SU-DHL-6 (cell line): ENCODE measurements around the gene CCDC152.

Source experiments
- H2AFZ ChIP-seq: fragments of 200-600 bp; sonication (generic); 2 replicates; pipeline ENCODE4 v1.6.1; 2014; ENCODE audit warnings: low read depth, mild to moderate bottlenecking, moderate library complexity, mixed read lengths, antibody characterized with exemption, low read length; ENCODE audit not compliant: severe bottlenecking
- H3F3A ChIP-seq: fragments of 200-600 bp; shearing (Covaris generic); 2 replicates; pipeline ENCODE4 v1.6.0; 2016; ENCODE audit warnings: antibody characterized with exemption, mild to moderate bottlenecking; ENCODE audit not compliant: insufficient read depth
- H3K27ac ChIP-seq: fragments of 200-600 bp; sonication (generic); 2 replicates; pipeline ENCODE4 v1.5.1; 2016; ENCODE audit warnings: low read depth, mild to moderate bottlenecking, low read length, moderate library complexity, mixed read lengths
- H3K27me3 ChIP-seq: fragments of 200-600 bp; sonication (generic), shearing (Covaris generic); 2 replicates; pipeline ENCODE4 v1.6.0; 2014; ENCODE audit warnings: mild to moderate bottlenecking, low read length
- H3K36me3 ChIP-seq: fragments of 200-600 bp; sonication (generic); 2 replicates; pipeline ENCODE4 v1.6.1; 2014; ENCODE audit warnings: mild to moderate bottlenecking, low read length, mixed read lengths
- H3K4me2 ChIP-seq: fragments of 300-600, 200-600 bp; shearing (Covaris generic), sonication (generic); 2 replicates; pipeline ENCODE4 v1.6.0; 2014; ENCODE audit warnings: low read length, low read depth, mild to moderate bottlenecking; ENCODE audit not compliant: poor library complexity, severe bottlenecking
- H3K4me3 ChIP-seq: fragments of 200-600 bp; sonication (generic); 2 replicates; pipeline ENCODE4 v1.5.1; 2014; ENCODE audit warnings: antibody characterized with exemption, low read length, mild to moderate bottlenecking, mixed read lengths; ENCODE audit not compliant: insufficient read depth, poor library complexity, severe bottlenecking
- H3K79me2 ChIP-seq: fragments of 200-600 bp; sonication (generic); 2 replicates; pipeline ENCODE4 v1.6.1; 2014; ENCODE audit warnings: mild to moderate bottlenecking, low read length, moderate library complexity; ENCODE audit not compliant: insufficient read depth
- H3K9ac ChIP-seq: fragments of 200-600 bp; sonication (generic); 2 replicates; pipeline ENCODE4 v1.7.0; 2014; ENCODE audit warnings: mild to moderate bottlenecking, low read length
- H3K9me2 ChIP-seq: fragments of 200-600 bp; sonication (generic); replicated peaks from 2 replicates; pipeline ENCODE4 v1.6.1; 2014; ENCODE audit warnings: low read length; ENCODE audit not compliant: insufficient read depth
- H3K9me3 ChIP-seq: fragments of 200-600 bp; sonication (generic); 2 replicates; pipeline ENCODE4 v1.6.1; 2014; ENCODE audit warnings: low read length, mixed read lengths; ENCODE audit not compliant: insufficient read depth
- H4K20me1 ChIP-seq: fragments of 200-600 bp; sonication (generic); 2 replicates; pipeline ENCODE4 v1.6.1; 2014; ENCODE audit warnings: low read depth, mild to moderate bottlenecking, antibody characterized with exemption, low read length, moderate library complexity, mixed read lengths
- EZH2phosphoT487 ChIP-seq: fragments of 200-600 bp; sonication (generic), shearing (Covaris generic); conservative IDR thresholded peaks from 2 replicates; pipeline ENCODE4 v1.6.1; 2018; ENCODE audit warnings: mild to moderate bottlenecking, antibody characterized with exemption, low read length, moderate library complexity, mixed read lengths
- TF ChIP-seq, protein P1 (sequence below): fragments of 200-600 bp; sonication (generic); IDR thresholded peaks from one replicate; pipeline ENCODE4 v1.5.1; 2017; ENCODE audit warnings: antibody characterized with exemption, mild to moderate bottlenecking, low read length, moderate library complexity; ENCODE audit not compliant: insufficient read depth, poor library complexity, severe bottlenecking

The CCDC152 gene

DNA sequence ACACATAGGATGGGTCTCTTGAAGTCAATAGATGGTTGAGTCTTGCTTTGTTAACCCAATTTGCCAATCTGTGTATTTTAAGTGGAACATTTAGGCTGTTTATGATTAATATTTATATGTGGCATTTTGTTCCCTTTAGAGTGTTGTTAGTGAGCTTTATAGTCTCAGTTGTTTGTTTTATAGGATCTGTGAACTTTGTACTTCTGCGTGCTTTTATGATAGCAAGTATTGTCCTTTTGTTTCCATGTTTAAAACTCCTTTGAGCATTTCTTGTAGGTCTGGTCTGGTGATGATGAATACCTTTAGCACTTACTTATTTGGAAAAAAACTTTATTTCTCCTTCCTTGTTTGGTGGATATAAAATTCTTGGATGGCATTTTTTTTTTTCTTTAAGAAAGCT lies 31.2 kb downstream of the CCDC152 start:
- Histone ChIP-seq H3K36me3 (no peaks in the 10 kb centered on the region), H3K4me3 (no peak overlapping the region), H3K79me2 (no peaks in the 10 kb centered on the region), H3K4me2 (no peak overlapping the region), H4K20me1 (no peaks in the 10 kb centered on the region), H3K9me2 (no peaks in the 10 kb centered on the region), H3F3A (no peaks in the 10 kb centered on the region), H3K9ac (no peak overlapping the region), H3K27ac (no peak overlapping the region), H3K9me3 (no peaks in the 10 kb centered on the region), H3K27me3 (no peaks in the 10 kb centered on the region), H2AFZ (no peak overlapping the region)
- TF ChIP-seq, protein P1, sequence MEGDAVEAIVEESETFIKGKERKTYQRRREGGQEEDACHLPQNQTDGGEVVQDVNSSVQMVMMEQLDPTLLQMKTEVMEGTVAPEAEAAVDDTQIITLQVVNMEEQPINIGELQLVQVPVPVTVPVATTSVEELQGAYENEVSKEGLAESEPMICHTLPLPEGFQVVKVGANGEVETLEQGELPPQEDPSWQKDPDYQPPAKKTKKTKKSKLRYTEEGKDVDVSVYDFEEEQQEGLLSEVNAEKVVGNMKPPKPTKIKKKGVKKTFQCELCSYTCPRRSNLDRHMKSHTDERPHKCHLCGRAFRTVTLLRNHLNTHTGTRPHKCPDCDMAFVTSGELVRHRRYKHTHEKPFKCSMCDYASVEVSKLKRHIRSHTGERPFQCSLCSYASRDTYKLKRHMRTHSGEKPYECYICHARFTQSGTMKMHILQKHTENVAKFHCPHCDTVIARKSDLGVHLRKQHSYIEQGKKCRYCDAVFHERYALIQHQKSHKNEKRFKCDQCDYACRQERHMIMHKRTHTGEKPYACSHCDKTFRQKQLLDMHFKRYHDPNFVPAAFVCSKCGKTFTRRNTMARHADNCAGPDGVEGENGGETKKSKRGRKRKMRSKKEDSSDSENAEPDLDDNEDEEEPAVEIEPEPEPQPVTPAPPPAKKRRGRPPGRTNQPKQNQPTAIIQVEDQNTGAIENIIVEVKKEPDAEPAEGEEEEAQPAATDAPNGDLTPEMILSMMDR: no peak

GRCh38 chr5:42791151-42791550 lies 34.5 kb downstream of the CCDC152 start:
- Histone ChIP-seq H3K9me3 (no peaks in the 10 kb centered on the region), H3K9me2 (no peaks in the 10 kb centered on the region), H3K4me2 (no peak overlapping the region), H3K27ac (no peak overlapping the region), H3K4me3 (no peak overlapping the region), H2AFZ (no peak overlapping the region), H3F3A (no peaks in the 10 kb centered on the region), H3K27me3 (no peaks in the 10 kb centered on the region), H3K36me3 (no peaks in the 10 kb centered on the region), H4K20me1 (no peaks in the 10 kb centered on the region), H3K79me2 (no peaks in the 10 kb centered on the region), H3K9ac (no peak overlapping the region)
- TF ChIP-seq EZH2phosphoT487: no peak
- TF ChIP-seq, protein P1: no peak

- TF ChIP-seq EZH2phosphoT487: no peak
- TF ChIP-seq, protein P1: no peak
- no peak overlapping the region for H3K4me3 ChIP-seq
- H2AFZ ChIP-seq: no peak overlapping the region
- H3K27me3 ChIP-seq: no peaks in the 10 kb centered on the region
- H3K27ac ChIP-seq: no peak overlapping the region
- no peaks in the 10 kb centered on the region for H4K20me1 ChIP-seq
- H3K4me2 ChIP-seq: no peak overlapping the region
- no peaks in the 10 kb centered on the region for H3K79me2 ChIP-seq
- no peaks in the 10 kb centered on the region for H3K36me3 ChIP-seq
- H3F3A ChIP-seq: no peaks in the 10 kb centered on the region
- H3K9ac ChIP-seq: no peak overlapping the region
- H3K9me3 ChIP-seq: no peaks in the 10 kb centered on the region
- H3K9me2 ChIP-seq: no peaks in the 10 kb centered on the region
These were observed 41.9 kb downstream of the CCDC152 start for GRCh38 chr5:42798284-42799240.
